GM19467 (cell line): ENCODE results near the gene PKMYT1.
"Not testable (repeated sequence)": the region's sequence is repeated elsewhere in the genome, so short reads cannot be mapped to it uniquely, and the experiment has no call there.

ENCODE experiments used
- ATAC-seq: cut with Tn5 transposase; IDR thresholded peaks from one replicate; pipeline ENCODE4 v1.9.1; 2021; ENCODE audit warnings: mild to moderate bottlenecking, moderate library complexity; ENCODE audit not compliant: unreplicated experiment

The PKMYT1 gene

GRCh38 chr16:2936436-2937011 lies 43.7 kb downstream of the PKMYT1 start:
- ATAC-seq, result no peak

GRCh38 chr16:2934450-2934849 lies 45.8 kb downstream of the PKMYT1 start:
- no peak for ATAC-seq

GRCh38 chr16:2933701-2934100 lies 46.5 kb downstream of the PKMYT1 start:
- ATAC-seq, result no peak

GRCh38 chr16:2933136-2933535 lies 47.1 kb downstream of the PKMYT1 start:
- no peak for ATAC-seq

GRCh38 chr16:2931231-2931914 lies 48.9 kb downstream of the PKMYT1 start:
- not testable (repeated sequence) for ATAC-seq

- ATAC-seq, result no peak
Measured at GRCh38 chr16:2930236-2930635, 50.0 kb downstream of the PKMYT1 start.

GRCh38 chr16:2929693-2930092 lies 50.6 kb downstream of the PKMYT1 start:
- no peak for ATAC-seq

- ATAC-seq, result no peak
Measured at GRCh38 chr16:2928796-2929195, 51.5 kb downstream of the PKMYT1 start.

GRCh38 chr16:2928151-2928550 lies 52.1 kb downstream of the PKMYT1 start:
- ATAC-seq, result not testable (repeated sequence)

GRCh38 chr16:2927010-2927646 lies 53.1 kb downstream of the PKMYT1 start:
- no peak for ATAC-seq

GRCh38 chr16:2926650-2926999 lies 53.6 kb downstream of the PKMYT1 start:
- ATAC-seq, result no peak

GRCh38 chr16:2925951-2926649 lies 54.1 kb downstream of the PKMYT1 start:
- ATAC-seq, result no peak

GRCh38 chr16:2924901-2925755 lies 55.1 kb downstream of the PKMYT1 start:
- no peak for ATAC-seq

- ATAC-seq, result no peak
Measured at GRCh38 chr16:2923481-2923880, 56.8 kb downstream of the PKMYT1 start.
